HTR-8/SVneo (cell line): ENCODE data around the gene THOC7.

Experiments used
- DNase-seq: peaks from one replicate; pipeline ENCODE4 v3.0.0; 2011; ENCODE audit warnings: low spot score, mixed read lengths; ENCODE audit not compliant: insufficient read length
- FAIRE-seq: peaks from 2 replicates; lab custom pipeline; 2011; peaks lifted over from hg19 to GRCh38; lab: Jason Lieb, UNC

Gene THOC7

DNA sequence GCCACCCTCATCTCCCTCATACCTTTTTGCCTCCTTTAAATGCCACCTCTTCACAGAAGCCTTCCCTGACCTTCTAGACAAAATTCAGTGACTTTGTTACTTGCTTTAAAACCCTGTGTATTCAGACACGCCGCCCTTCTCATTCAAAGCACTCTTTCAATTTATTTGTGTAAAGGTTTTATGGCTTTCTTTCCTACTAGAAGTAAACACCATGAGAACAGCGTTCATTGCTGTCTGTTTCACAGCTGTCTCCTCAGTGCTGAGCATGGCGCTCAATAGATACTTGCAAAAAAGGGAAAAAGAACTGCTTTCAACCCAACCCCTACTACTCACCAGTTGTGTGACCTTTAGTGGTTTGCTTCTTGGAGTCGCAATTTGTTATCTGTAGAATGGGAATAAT is 17.0 kb upstream of the THOC7 start:
- DNase-seq (no peak), FAIRE-seq (no peak)

DNA sequence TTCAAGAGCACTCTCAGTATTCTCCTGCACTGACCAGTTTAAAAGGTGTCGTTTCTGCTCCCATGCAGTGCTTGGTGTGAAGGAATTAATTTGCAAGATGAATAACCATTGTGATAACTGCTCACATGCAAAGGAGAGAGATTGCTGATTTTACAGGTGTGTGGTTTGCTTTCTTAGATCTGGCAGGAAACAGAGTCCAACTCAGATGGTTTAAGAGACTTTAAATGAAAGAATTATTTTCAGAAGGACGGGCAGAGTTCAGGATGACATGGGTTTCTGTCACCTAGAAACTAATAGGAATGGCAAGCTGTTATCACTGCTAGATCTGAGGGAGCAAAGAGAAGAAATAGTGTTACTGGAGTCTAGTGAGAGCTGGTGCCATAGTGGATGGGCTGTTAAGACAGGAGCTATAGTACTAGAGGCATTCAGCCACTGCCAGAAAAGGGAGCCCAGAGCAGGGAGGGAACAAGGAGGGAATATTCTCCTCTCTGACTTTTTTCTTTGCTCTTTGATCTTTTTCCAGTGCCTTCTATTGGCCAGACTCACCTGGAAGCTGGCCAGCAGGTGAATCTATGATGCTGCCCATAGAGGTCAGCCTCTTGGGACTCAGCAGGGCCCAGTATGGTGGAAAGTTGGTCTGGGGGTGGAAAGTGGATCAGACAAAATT is 14.9 kb upstream of the THOC7 start:
- DNase-seq (no peak), FAIRE-seq (no peak)

DNA sequence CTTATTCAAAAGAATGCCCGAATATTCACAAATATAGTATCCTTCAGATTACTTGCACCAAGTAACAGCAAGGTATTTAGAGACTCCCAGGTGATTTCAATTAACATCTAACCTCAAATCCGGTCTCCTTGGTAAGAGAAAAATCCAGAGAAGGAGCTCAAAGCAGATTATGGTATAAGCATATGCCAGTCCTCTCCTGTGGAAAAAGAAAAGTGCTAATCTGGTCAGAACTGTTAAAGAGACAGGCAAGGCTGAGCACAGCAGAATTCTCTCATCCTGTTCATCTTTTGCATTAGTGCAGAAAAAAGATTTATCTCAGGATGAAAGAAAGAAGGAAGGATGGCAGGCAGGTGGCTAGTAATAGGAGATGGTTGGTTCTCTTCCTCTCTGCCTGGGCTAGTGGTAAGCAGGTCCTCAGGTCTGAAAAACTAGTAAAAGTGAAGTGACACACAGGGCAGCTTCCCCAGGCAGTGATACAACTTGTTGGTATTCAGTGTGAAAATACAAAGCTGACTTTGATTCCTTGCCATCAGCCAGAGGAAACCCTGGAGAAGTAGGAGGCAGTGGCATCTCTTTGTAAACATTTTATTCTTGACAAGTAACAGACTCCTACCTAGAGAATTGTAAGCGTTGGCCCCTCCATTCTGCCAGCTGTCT is 14.3 kb upstream of the THOC7 start:
- FAIRE-seq: no peak
- no peak for DNase-seq

DNA sequence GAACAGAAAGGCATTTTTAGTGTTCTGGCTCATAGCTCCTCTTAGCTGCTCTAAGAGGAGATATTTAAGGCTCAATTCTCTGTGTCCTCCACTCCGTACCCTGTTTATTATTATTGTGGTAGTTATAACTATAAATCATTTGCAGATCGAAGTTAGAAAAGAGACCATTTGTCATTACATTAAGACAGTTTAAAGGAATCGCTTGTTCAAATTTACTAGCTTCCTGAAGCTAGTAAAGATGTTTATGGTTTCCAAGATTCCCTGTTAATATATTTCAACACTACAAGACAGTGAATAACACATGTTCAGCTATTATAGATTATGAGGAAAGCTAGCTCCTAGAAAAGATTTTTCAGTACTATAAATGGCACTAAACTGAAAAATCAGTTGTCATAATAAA is 12.7 kb upstream of the THOC7 start:
- DNase-seq: no peak
- no peak for FAIRE-seq

DNA sequence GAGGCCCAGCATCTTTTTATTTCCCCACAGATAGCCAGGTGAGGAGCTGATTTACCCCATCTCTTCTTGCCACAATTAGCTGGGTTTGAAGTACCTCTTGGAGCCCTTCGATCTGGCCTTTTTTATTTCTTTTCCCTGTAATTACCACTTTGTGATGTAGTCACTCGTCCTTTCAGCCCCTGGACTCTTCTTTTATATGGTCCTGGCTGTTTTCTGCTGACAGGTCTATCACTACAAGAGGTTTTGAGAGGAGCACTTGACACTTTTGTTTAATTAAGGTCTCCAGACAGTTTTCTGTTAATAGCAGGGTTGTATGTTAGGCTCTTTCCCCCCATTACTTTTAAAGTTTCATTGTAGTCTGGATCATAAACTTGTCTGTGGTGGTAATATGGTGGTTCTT is 11.9 kb upstream of the THOC7 start:
- DNase-seq: no peak
- FAIRE-seq: no peak

DNA sequence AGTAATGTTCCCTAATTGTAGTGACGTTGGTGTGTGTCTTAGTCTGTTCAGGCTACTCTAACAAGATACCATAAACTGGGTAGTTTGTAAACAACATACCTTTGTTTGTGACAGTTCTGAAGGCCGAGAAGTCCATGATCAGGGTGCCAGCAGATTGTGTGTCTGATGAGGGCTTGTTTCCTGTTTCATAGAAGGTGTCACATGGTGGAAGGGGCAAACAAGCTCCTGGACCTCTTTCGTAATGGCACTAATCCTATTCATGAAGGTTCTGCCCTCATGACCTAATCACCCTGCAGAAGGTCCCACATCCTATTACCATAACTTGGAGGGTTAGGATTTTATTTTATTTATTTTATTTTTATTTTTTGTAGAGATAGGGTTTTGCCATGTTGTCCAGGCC is 11.2 kb upstream of the THOC7 start:
- FAIRE-seq: no peak
- no peak for DNase-seq

DNA sequence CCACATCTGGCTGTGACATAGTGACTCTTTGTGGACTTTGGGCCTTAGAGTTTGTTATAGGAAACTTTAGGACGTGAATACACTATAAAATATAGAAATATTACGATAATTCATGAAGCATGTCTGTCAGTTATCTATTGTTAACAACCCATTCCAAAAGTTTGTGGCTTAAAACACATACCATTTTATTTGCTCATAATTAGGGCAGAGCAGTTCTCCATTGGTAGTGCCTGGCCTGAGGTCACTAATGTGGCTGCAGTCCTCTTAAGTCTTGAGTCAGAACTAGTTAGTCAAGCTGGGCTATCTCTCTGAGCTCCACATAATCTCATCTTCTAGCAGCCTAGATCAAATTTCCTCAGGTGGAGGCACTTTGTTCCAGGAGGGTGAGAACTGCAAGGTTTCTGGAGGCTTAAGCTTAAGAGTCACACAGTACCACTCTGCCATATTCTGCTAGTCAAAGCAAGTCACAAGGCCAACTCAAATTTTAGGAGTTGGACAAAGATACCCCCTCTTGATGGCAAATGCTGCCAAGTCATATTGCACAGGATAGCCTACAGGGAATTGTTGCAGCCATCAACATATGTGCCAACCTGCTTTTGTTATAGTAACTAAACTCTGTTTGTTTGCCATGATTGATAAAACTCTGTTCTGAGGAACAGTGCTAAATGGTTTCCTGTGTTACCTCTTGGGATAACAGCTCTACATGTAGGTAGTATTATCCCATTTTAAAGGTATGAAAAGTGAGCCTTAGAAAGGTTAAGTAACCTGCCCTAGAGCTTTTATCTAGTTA is 8.7 kb upstream of the THOC7 start:
- FAIRE-seq: peak; percentile 55
- no peak for DNase-seq

DNA sequence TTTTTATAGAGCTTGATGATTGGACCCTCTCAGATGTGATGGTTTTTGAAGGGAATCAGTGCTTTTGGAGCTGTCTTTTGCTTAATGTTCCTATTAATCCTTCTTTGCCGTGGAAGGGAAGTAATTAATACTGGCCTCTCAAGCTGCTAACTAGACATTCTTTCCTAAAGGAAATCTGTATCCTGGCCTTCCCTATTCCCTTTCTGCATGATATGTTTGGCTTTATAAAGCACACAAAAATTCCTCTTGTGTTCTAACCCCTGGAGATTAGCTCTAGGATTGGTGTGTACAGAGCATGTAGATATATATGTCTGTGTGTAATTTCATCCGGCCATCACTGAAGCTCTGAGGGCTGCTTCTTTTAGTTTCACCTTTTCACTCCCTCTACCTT is 7.0 kb upstream of the THOC7 start:
- FAIRE-seq (no peak), DNase-seq (no peak)

DNA sequence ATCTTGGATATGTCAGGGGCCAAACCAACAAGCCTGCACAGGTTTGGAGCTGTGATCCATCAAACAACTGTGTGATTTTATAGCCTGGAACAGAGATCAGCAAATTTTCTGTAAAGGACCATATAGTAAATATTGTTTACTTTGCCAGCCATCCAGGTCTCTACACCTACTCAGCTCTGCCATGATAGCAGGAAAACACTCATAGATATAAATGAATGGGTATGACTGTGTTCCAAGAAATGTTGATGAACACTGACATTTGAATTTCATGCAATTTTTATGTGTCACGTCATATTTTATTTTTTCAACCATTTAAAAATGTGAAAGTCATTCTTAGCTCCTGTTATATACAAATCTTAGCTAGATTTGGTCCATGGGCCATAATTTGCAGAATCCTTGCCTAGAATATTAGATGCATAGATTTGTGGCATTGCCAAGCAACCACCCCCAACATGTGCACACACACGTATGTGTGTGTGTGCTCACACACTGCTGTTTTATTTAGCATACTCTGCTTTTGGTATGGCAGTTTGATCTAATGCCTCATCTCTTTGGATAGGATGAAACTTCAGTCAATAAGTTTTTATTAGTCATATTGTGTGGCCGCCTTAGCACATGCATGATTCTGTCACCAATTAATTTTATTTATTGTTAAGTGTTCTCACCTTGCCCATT is 6.5 kb upstream of the THOC7 start:
- FAIRE-seq (no peak), DNase-seq (no peak)

DNA sequence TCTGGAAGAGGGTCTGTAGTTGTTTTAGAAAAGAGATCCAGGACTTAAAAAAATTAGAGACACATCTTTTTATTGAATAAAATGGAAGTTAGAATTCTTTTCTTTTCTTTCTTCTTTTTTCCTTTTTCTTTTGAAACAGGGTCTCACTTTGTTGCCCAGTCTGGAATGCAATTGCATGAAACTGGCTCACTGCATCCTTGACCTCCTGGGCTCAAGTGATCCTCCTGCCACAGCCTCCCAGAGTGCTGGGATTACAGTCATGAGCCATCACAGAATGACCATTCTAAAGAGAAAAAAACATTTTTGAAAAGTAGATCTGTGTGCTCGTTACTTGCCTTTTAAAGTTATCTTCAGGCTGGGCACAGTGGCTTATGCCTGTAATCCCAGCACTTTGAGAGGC is 3.6 kb upstream of the THOC7 start:
- no peak for FAIRE-seq

DNA sequence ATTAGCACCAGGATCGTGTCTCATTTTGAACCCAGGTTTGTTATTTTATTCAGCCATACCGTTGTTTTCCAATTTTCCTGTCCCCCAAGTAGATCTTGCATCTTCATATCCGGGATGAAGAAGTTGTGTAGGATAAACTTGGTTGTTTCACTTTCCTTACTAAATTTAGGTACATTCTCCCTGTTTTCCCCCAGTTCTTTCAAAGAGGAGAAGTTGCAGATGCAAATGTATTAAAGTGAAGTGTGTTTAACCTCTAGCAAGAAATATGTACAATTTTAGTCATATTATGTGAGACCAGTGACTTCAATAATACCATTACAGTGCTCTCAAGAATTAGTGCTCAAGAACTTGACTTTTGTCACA is 1.3 kb upstream of the THOC7 start:
- DNase-seq (no peak), FAIRE-seq (no peak)

More for the DNA sequence above, 3.6 kb upstream of the THOC7 start:
- DNase-seq: no peak

DNA sequence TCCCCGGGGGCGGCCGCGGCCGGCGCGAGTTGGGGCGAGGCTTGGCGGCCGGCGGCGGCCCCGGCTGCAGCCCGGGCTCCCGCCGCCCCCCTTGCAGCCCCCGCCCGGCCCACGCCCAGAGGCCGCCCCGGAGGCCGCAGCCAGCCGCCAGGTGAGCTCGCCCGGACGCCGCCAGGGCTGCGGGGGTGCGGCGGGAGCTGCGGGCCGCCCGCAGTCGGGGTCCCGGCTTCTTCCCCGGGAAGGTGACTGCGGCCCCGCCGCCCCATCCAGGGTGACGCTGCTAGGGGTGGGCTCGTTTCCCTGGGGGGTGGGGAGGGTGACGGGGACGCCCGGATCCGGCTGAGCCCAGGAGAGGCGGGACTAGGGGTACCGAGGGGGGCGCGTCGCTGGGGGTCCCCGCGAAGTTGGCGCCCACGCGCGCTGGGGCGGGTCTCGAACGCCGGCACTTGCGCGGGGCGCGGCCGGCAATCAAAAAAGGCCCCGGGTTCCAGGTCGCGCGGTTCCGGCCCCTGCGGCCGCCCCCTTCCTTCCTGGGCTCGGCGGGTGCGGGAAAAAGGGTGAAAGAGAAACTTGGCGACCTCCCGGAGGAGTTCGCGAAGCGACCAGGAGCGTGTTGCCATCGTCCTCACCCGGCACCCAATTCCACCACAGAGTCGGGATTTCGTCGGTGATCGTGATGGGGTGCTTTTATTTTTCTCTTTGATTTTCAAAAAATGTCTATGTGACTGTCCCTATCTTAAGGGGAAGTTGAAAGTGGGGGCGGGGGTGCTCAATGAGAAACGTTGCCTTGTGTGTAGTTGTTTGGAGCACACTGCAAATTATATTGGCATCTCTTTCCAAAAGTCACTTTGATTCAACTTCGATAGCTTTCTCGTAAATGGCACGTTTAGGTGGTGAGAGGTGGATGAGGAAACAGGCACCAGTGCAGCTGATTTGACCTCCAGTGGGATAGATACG is 681 bp upstream of the THOC7 start:
- FAIRE-seq (no peak), DNase-seq (no peak)

DNA sequence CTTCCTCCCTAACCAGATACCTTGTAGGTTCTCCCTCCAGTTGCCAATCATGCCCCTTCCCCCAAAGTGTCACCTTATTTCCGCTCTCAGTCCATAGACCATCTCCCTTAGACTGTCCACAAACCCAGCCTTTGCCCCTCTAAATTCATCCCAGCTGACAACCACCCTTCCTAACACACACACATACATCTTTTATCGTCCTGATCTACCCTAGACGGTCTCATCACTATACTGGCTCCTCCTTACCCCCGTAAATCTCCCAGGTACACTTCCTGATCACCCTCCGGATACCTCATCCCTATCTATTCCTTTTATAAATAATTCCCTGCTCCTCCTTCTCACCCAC is 828 bp downstream of the THOC7 start:
- DNase-seq (no peak), FAIRE-seq (no peak)

DNA sequence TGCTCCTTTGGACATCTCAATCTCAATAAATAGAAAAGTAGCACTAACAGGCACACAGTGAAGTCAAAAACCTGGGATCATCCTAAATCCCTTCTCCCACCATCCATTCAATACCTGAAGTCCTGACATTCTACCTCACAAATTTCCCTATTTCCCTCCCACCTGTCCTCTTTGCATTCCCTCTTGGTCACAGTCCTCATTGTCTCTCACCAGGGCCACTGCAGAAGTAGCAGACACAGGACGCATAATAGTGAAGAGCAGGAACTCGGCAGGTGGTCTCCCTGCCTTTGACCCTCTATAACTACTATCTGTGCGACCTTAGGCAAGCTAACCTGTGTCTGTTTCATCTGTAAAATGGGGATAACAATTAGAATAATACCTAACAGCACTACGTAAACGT is 2.3 kb downstream of the THOC7 start:
- FAIRE-seq: no peak
- DNase-seq: no peak

DNA sequence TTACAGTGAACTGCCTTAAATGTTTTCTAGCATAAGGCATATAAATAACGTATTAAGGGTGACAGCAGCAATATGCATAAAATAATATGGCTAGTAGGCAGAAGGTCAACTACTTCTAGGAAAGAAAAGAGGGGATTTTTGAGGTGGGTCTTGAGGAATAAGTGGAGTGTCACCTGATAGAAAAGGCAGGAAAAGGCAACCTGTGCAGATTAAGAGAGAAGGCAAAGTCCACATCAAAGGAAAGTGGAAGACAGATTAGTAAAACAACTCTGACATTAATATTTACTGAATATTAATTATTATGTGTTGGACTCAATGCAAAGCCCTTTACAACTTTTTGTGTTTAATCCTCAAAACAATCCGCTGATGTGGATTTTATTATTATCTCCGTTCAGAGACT is 2.8 kb downstream of the THOC7 start:
- no peak for FAIRE-seq
- DNase-seq: no peak

DNA sequence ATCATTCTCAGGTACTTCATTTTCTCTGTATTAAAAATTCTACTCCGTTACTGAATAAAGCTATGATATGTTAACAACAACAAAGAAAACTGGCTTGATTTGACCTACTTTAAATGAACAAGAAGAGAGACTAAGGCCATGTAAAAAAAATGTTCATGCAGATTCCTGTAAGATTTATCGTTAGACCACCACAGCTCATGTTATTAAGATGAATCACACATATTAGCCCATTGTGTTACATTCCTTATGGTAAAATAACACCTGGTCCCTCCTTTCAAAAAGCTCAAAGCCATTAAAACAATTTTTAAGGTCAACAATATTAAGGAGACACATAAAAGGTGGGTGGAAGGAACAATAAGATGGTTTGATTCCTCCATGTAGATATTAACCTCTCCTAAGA is 6.3 kb downstream of the THOC7 start:
- no peak for DNase-seq
- no peak for FAIRE-seq

DNA sequence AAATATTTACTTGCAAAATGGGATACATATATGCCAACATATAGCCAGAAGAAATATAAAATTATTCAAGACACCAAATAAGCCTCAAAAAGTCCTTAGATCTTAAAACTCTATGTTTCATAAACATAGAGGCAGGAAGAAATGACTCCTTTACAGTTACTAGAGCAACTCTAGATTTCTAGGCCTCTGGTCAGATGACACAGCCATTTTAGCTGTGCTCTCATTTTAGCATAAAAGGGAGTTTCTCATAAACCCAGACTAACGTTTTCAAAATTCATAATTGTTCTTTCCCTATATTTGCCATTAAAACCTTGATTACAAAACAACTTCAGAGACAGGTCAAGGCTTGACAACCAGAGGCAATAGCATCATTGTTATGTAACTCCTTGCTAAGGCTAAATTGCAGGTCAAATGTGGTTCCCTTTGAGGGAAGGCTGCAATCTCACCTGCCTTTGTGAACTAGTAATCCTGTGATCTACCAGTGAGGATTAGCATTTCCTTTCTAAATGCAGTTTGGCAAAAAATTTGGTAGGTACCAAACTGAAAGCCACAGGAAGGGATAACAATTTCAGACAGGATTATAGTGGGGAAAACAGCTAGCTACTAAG is 8.2 kb downstream of the THOC7 start:
- FAIRE-seq: no peak

DNA sequence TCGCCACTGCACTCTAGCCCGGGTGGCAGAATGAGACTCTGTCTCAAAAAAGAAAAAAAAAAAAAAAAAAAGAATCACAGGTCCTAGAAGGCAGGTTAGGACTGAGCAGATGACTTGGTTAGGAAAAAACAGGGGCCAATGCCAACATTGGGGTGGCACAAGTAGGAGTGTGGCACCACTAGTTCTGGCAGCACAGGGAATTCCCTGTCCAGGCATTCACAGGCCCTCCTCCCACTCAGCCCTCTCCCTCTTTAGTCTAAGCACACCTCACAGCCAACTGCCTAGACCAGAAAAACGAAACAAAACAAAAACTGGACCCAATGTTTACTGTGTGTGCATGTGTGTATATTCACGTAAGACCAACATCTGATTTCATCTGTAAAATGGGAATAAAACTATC is 10.5 kb downstream of the THOC7 start:
- DNase-seq (no peak), FAIRE-seq (no peak)

More for the DNA sequence above, 8.2 kb downstream of the THOC7 start:
- no peak for DNase-seq

DNA sequence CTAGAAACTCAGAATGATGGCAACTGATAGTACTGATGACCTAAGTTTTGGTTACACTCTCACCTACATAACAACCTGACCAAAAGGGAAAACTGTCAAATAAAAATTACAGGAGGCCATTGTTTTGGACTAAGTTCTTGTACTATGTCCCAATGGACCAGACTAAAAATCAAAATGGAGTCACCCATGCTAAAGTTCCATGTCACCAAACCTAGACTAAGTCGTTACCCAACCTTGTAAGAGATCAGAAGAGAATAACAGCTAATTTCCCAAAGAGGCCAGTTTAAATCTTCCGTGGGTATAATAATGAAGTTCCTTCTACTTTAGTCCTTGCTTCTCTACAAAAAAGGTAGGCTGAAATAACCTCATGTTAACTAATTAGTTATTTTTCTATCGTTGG is 12.3 kb downstream of the THOC7 start:
- FAIRE-seq (no peak), DNase-seq (no peak)

DNA sequence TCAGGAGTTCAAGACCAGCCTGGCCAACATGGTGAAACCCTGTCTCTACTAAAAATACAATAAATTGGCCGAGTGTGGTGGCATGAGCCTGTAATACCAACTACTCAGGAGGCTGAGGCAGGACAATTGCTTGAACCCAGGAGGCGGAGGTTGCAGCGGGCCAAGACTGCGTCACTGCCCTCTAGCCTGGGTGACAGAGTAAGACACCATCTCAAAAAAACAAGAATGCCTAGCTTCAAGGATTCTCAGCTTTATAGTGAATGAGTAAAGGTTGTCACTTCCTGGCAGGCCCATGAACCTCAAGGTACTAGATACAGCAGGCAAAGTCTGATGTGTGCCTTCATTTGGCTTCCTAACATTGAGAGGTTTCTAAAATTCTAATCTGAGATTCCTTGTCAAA is 14.4 kb downstream of the THOC7 start:
- DNase-seq (no peak), FAIRE-seq (no peak)
